Central memory CD8-positive, alpha-beta T cell (primary cell): ENCODE data around the gene THNSL1.

Source experiments
- ATAC-seq: fragments of 150-1000 bp; cut with Tn5 transposase; replicated peaks from 2 replicates; pipeline ENCODE4 v1.10.0; 2022; ENCODE audit warnings: mild to moderate bottlenecking, moderate FRiP score, moderate number of reproducible peaks; ENCODE audit not compliant: poor library complexity, severe bottlenecking; ENCODE audit errors: extremely low read depth
- DNase-seq, 2 donors: peaks; one replicate each; pipeline ENCODE4 v3.0.0; 2021; ENCODE audit warnings: low spot score in 2 of 2
- H3K27ac Mint-ChIP-seq: one replicate; pipeline ENCODE4 v1.8.0; 2022; ENCODE audit warnings: low read depth, mild to moderate bottlenecking, moderate library complexity, mixed read lengths
- H3K27me3 Mint-ChIP-seq: one replicate; pipeline ENCODE4 v1.8.0; 2022; ENCODE audit warnings: mixed read lengths
- H3K36me3 Mint-ChIP-seq: one replicate; pipeline ENCODE4 v1.8.0; 2022; ENCODE audit warnings: mild to moderate bottlenecking, moderate library complexity, mixed read lengths; ENCODE audit not compliant: insufficient read depth
- H3K4me1 Mint-ChIP-seq: one replicate; pipeline ENCODE4 v1.8.0; 2022; ENCODE audit warnings: mixed read lengths
- H3K4me3 Mint-ChIP-seq: one replicate; pipeline ENCODE4 v1.8.0; 2022; ENCODE audit warnings: mild to moderate bottlenecking, moderate library complexity, mixed read lengths
- H3K9me3 Mint-ChIP-seq: one replicate; pipeline ENCODE4 v1.8.0; 2022; ENCODE audit warnings: mixed read lengths

Gene THNSL1

GRCh38 chr10:25064401-25064800, 48.0 kb downstream of the THNSL1 start:
- Mint-ChIP-seq H3K27ac (no peak overlapping the region), H3K9me3 (no peaks in the 10 kb centered on the region), H3K27me3 (peaks cover 35% of the 10 kb centered on the region), H3K36me3 (peaks cover 3% of the 10 kb centered on the region), H3K4me3 (no peak overlapping the region), H3K4me1 (peaks cover 14% of the 10 kb centered on the region)
- no peak for DNase-seq
- ATAC-seq, result no peak

GRCh38 chr10:25065761-25066476, 49.5 kb downstream of the THNSL1 start:
- peaks cover 41% of the 10 kb centered on the region for H3K27me3 Mint-ChIP-seq
- ATAC-seq, result no peak

GRCh38 chr10:25068152-25069058, 52.0 kb downstream of the THNSL1 start:
- no peak for ATAC-seq
- peaks cover 3% of the 10 kb centered on the region for H3K4me1 Mint-ChIP-seq
- no peak overlapping the region for H3K4me3 Mint-ChIP-seq
- H3K27me3 Mint-ChIP-seq, result peaks cover 39% of the 10 kb centered on the region
- H3K36me3 Mint-ChIP-seq, result peaks cover 3% of the 10 kb centered on the region
- H3K27ac Mint-ChIP-seq, result no peak overlapping the region
- no peak for DNase-seq
- no peaks in the 10 kb centered on the region for H3K9me3 Mint-ChIP-seq

More at GRCh38 chr10:25065761-25066476, 49.5 kb downstream of the THNSL1 start:
- Mint-ChIP-seq H3K27ac (no peak overlapping the region), H3K36me3 (peaks cover 3% of the 10 kb centered on the region), H3K4me1 (peaks cover 14% of the 10 kb centered on the region), H3K4me3 (no peak overlapping the region), H3K9me3 (no peaks in the 10 kb centered on the region)
- no peak for DNase-seq

GRCh38 chr10:25071227-25071626, 54.8 kb downstream of the THNSL1 start:
- ATAC-seq (no peak), DNase-seq (no peak)

GRCh38 chr10:25072786-25073185, 56.4 kb downstream of the THNSL1 start:
- DNase-seq, result no peak
- Mint-ChIP-seq H3K36me3 (peaks cover 2% of the 10 kb centered on the region), H3K4me3 (no peak overlapping the region), H3K9me3 (no peaks in the 10 kb centered on the region), H3K4me1 (no peaks in the 10 kb centered on the region), H3K27me3 (peaks cover 34% of the 10 kb centered on the region), H3K27ac (no peak overlapping the region)
- ATAC-seq, result no peak

More at GRCh38 chr10:25071227-25071626, 54.8 kb downstream of the THNSL1 start:
- Mint-ChIP-seq H3K4me1 (no peaks in the 10 kb centered on the region), H3K36me3 (no peaks in the 10 kb centered on the region), H3K9me3 (no peaks in the 10 kb centered on the region), H3K27me3 (peaks cover 46% of the 10 kb centered on the region), H3K27ac (no peak overlapping the region), H3K4me3 (no peak overlapping the region)

- DNase-seq, result no peak
- H3K9me3 Mint-ChIP-seq, result no peaks in the 10 kb centered on the region
- H3K4me1 Mint-ChIP-seq, result peaks cover 2% of the 10 kb centered on the region
- H3K27ac Mint-ChIP-seq, result no peak overlapping the region
- peaks cover 12% of the 10 kb centered on the region for H3K27me3 Mint-ChIP-seq
- H3K4me3 Mint-ChIP-seq, result no peak overlapping the region
- no peak for ATAC-seq
- peaks cover 2% of the 10 kb centered on the region for H3K36me3 Mint-ChIP-seq
These were observed 59.4 kb downstream of the THNSL1 start for GRCh38 chr10:25075825-25076224.
